ENCODE results near the gene RAP1A.

RAP1A gene

DNA sequence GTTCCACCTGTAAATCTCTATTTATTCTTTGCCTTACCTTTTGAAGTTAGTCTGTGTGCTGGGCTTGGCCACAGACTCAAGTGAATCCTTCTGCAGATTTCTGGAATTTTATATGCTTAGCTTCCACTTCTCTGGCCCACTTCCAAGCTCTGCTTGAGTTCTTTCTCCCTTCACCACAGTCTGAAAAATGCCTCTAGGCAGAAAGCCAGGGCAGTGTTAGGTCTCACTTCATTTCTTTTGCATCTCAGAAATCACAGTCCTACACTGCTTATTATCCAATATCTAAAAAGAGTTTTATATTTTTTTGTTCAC, 70.7 kb downstream of the RAP1A start:
- H3K27me3 ChIP-seq (ENCODE audit: control insufficient read depth, low read length), result no peaks in the 10 kb centered on the region
- peaks cover 13% of the 10 kb centered on the region for H3F3A ChIP-seq (ENCODE audit: control insufficient read depth, insufficient read depth)
- no peaks in the 10 kb centered on the region for H3K9me3 ChIP-seq (ENCODE audit: control insufficient read depth, insufficient read depth, low read length)
- peak overlapping the region; percentile 52 for H3K4me2 ChIP-seq (ENCODE audit: low read length)
- TF ChIP-seq, protein P1, sequence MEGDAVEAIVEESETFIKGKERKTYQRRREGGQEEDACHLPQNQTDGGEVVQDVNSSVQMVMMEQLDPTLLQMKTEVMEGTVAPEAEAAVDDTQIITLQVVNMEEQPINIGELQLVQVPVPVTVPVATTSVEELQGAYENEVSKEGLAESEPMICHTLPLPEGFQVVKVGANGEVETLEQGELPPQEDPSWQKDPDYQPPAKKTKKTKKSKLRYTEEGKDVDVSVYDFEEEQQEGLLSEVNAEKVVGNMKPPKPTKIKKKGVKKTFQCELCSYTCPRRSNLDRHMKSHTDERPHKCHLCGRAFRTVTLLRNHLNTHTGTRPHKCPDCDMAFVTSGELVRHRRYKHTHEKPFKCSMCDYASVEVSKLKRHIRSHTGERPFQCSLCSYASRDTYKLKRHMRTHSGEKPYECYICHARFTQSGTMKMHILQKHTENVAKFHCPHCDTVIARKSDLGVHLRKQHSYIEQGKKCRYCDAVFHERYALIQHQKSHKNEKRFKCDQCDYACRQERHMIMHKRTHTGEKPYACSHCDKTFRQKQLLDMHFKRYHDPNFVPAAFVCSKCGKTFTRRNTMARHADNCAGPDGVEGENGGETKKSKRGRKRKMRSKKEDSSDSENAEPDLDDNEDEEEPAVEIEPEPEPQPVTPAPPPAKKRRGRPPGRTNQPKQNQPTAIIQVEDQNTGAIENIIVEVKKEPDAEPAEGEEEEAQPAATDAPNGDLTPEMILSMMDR (IDR thresholded peaks at IDR 0.05; ENCODE audit: low read depth, low read length, poor library complexity, severe bottlenecking), result no peak
- no peak for TF ChIP-seq EZH2phosphoT487 (IDR thresholded peaks at IDR 0.05; ENCODE audit: borderline replicate concordance, low read length)
- no peaks in the 10 kb centered on the region for H4K20me1 ChIP-seq (ENCODE audit: control insufficient read depth, insufficient read depth, low read depth, low read length)
- H3K36me3 ChIP-seq (ENCODE audit: control insufficient read depth, low read length), result peaks cover 54% of the 10 kb centered on the region
- H3K27ac ChIP-seq (ENCODE audit: low read depth, low read length), result no peak overlapping the region
- H3K4me3 ChIP-seq (ENCODE audit: low read length), result no peak overlapping the region; the same call in 1 of the 2 replicates
- H3K79me2 ChIP-seq (ENCODE audit: control insufficient read depth, low read length), result peaks cover 63% of the 10 kb centered on the region
- H3K9me2 ChIP-seq (replicated peaks; ENCODE audit: control insufficient read depth, low read length), result no peaks in the 10 kb centered on the region
- peaks cover 76% of the 10 kb centered on the region for H3K4me1 ChIP-seq (ENCODE audit: control insufficient read depth, low read length)

GRCh38 chr1:111691886-111692285, 72.3 kb downstream of the RAP1A start:
- Histone ChIP-seq H3K9me3 (ENCODE audit: control insufficient read depth, insufficient read depth, low read length) (no peaks in the 10 kb centered on the region), H3K79me2 (ENCODE audit: control insufficient read depth, low read length) (peaks cover 64% of the 10 kb centered on the region), H4K20me1 (ENCODE audit: control insufficient read depth, insufficient read depth, low read depth, low read length) (no peaks in the 10 kb centered on the region), H3F3A (ENCODE audit: control insufficient read depth, insufficient read depth) (peaks cover 14% of the 10 kb centered on the region), H3K9me2 (replicated peaks; ENCODE audit: control insufficient read depth, low read length) (no peaks in the 10 kb centered on the region), H3K4me2 (ENCODE audit: low read length) (no peak overlapping the region), H3K4me1 (ENCODE audit: control insufficient read depth, low read length) (peaks cover 91% of the 10 kb centered on the region), H3K4me3 (ENCODE audit: low read length) (no peak overlapping the region), H3K27me3 (ENCODE audit: control insufficient read depth, low read length) (no peaks in the 10 kb centered on the region), H3K27ac (ENCODE audit: low read depth, low read length) (no peak overlapping the region), H3K36me3 (ENCODE audit: control insufficient read depth, low read length) (peaks cover 68% of the 10 kb centered on the region)
- TF ChIP-seq EZH2phosphoT487 (IDR thresholded peaks at IDR 0.05; ENCODE audit: borderline replicate concordance, low read length), result no peak
- TF ChIP-seq, protein P1 (IDR thresholded peaks at IDR 0.05; ENCODE audit: low read depth, low read length, poor library complexity, severe bottlenecking), result no peak

DNA sequence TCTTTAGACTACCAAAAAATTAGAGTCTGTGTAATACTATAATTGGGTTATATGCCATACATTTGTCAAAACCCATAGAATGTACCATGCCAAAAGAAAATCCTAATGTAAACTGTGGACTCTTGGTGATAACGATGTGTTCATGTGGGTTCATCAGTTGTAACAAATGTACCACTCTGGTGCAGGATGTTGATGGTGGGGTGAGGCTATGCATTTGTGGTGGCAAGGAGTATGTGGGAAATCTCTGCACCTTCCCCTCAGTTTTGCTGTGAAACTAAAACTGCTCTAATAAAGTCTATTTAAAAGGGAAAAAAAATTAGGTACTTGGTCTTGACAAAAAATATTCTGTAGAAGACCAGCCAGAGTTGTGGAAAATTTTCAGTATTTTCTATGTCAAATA, 76.2 kb downstream of the RAP1A start:
- Histone ChIP-seq H3F3A (ENCODE audit: control insufficient read depth, insufficient read depth) (peaks cover 12% of the 10 kb centered on the region; the same call in 1 of the 2 replicates), H3K9me2 (replicated peaks; ENCODE audit: control insufficient read depth, low read length) (no peaks in the 10 kb centered on the region), H3K27ac (ENCODE audit: low read depth, low read length) (peak overlapping the region; percentile 21; the same call in 1 of the 2 replicates), H3K4me1 (ENCODE audit: control insufficient read depth, low read length) (peaks cover 84% of the 10 kb centered on the region), H3K79me2 (ENCODE audit: control insufficient read depth, low read length) (peaks cover 31% of the 10 kb centered on the region), H3K4me3 (ENCODE audit: low read length) (peak overlapping the region; percentile 28), H3K36me3 (ENCODE audit: control insufficient read depth, low read length) (peaks cover 94% of the 10 kb centered on the region), H4K20me1 (ENCODE audit: control insufficient read depth, insufficient read depth, low read depth, low read length) (no peaks in the 10 kb centered on the region), H3K4me2 (ENCODE audit: low read length) (peak overlapping the region; percentile 58), H3K27me3 (ENCODE audit: control insufficient read depth, low read length) (no peaks in the 10 kb centered on the region), H3K9me3 (ENCODE audit: control insufficient read depth, insufficient read depth, low read length) (no peaks in the 10 kb centered on the region)
- TF ChIP-seq, protein P1 (IDR thresholded peaks at IDR 0.05; ENCODE audit: low read depth, low read length, poor library complexity, severe bottlenecking), result no peak
- no peak for TF ChIP-seq EZH2phosphoT487 (IDR thresholded peaks at IDR 0.05; ENCODE audit: borderline replicate concordance, low read length)

All from DOHH2 (cell line).